Measurements from ENCODE around the gene YWHAG. TPM values are rescaled to one million over a fixed set of nuclear protein-coding genes. Genes with fewer than 3 reads are reported as not detected.

YWHAG gene
- total RNA-seq, 1 experiment from 2014 or later, result 113 TPM

- Mint-ChIP-seq H3K4me1 (ENCODE audit: low read depth, unreplicated experiment) (peaks cover 54% of the 10 kb centered on the region), H3K9me3 (ENCODE audit: low read depth, unreplicated experiment) (no peaks in the 10 kb centered on the region), H3K27ac (ENCODE audit: unreplicated experiment) (no peak overlapping the region), H3K36me3 (ENCODE audit: insufficient read depth, unreplicated experiment) (peaks cover 54% of the 10 kb centered on the region), H3K4me3 (ENCODE audit: low read depth, unreplicated experiment) (no peak overlapping the region), H3K27me3 (ENCODE audit: unreplicated experiment) (no peaks in the 10 kb centered on the region)
- CTCF ChIA-PET, result no interaction called here
- no TSS peak for BruUV-seq (replicated peaks)
- intact Hi-C loops (cut with micrococcal nuclease; ENCODE audit: unreplicated experiment), result no loop called here
- no peak for TF ChIP-seq CTCF (IDR thresholded peaks at IDR 0.05; ENCODE audit: unreplicated experiment)
- DNase-seq, result no peak
Measured at GRCh38 chr7:76342222-76342621, 16.6 kb downstream of the YWHAG start.

- no TSS peak for BruUV-seq (replicated peaks)
- no peaks in the 10 kb centered on the region for H3K27me3 Mint-ChIP-seq (ENCODE audit: unreplicated experiment)
- H3K27ac Mint-ChIP-seq (ENCODE audit: unreplicated experiment), result peak overlapping the region; percentile 81
- no peak for DNase-seq
- no peak overlapping the region for H3K4me3 Mint-ChIP-seq (ENCODE audit: low read depth, unreplicated experiment)
- peaks cover 39% of the 10 kb centered on the region for H3K36me3 Mint-ChIP-seq (ENCODE audit: insufficient read depth, unreplicated experiment)
- H3K4me1 Mint-ChIP-seq (ENCODE audit: low read depth, unreplicated experiment), result peaks cover 39% of the 10 kb centered on the region
- H3K9me3 Mint-ChIP-seq (ENCODE audit: low read depth, unreplicated experiment), result no peaks in the 10 kb centered on the region
- TF ChIP-seq CTCF (IDR thresholded peaks at IDR 0.05; ENCODE audit: unreplicated experiment), result no peak
- CTCF ChIA-PET, result no interaction called here
- intact Hi-C loops (cut with micrococcal nuclease; ENCODE audit: unreplicated experiment), result no loop called here
Measured at GRCh38 chr7:76340617-76341131, 18.1 kb downstream of the YWHAG start.

GRCh38 chr7:76338298-76339084 lies 20.3 kb downstream of the YWHAG start:
- no peak for DNase-seq
- Mint-ChIP-seq H3K27ac (ENCODE audit: unreplicated experiment) (peak overlapping the region; percentile 50), H3K36me3 (ENCODE audit: insufficient read depth, unreplicated experiment) (peaks cover 25% of the 10 kb centered on the region), H3K9me3 (ENCODE audit: low read depth, unreplicated experiment) (no peaks in the 10 kb centered on the region), H3K27me3 (ENCODE audit: unreplicated experiment) (no peaks in the 10 kb centered on the region), H3K4me3 (ENCODE audit: low read depth, unreplicated experiment) (no peak overlapping the region), H3K4me1 (ENCODE audit: low read depth, unreplicated experiment) (peaks cover 26% of the 10 kb centered on the region)
- no peak for TF ChIP-seq CTCF (IDR thresholded peaks at IDR 0.05; ENCODE audit: unreplicated experiment)
- BruUV-seq (replicated peaks), result no TSS peak
- CTCF ChIA-PET, result no interaction called here
- intact Hi-C loops (cut with micrococcal nuclease; ENCODE audit: unreplicated experiment), result loop anchor here (1.0 kb wide), 1 partner anchor 12 kb away; no protein-coding TSS in a partner anchor

GRCh38 chr7:76337147-76337546 lies 21.6 kb downstream of the YWHAG start:
- no TSS peak for BruUV-seq (replicated peaks)
- intact Hi-C loops (cut with micrococcal nuclease; ENCODE audit: unreplicated experiment), result no loop called here
- CTCF ChIA-PET, result no interaction called here
- no peak for DNase-seq
- peaks cover 33% of the 10 kb centered on the region for H3K36me3 Mint-ChIP-seq (ENCODE audit: insufficient read depth, unreplicated experiment)
- peaks cover 20% of the 10 kb centered on the region for H3K4me1 Mint-ChIP-seq (ENCODE audit: low read depth, unreplicated experiment)
- no peak overlapping the region for H3K27ac Mint-ChIP-seq (ENCODE audit: unreplicated experiment)
- H3K27me3 Mint-ChIP-seq (ENCODE audit: unreplicated experiment), result no peaks in the 10 kb centered on the region
- no peak overlapping the region for H3K4me3 Mint-ChIP-seq (ENCODE audit: low read depth, unreplicated experiment)
- no peak for TF ChIP-seq CTCF (IDR thresholded peaks at IDR 0.05; ENCODE audit: unreplicated experiment)
- no peaks in the 10 kb centered on the region for H3K9me3 Mint-ChIP-seq (ENCODE audit: low read depth, unreplicated experiment)
